DOHH2 (cell line): ENCODE measurements around the gene HTT-AS.

ENCODE experiments used
- H3F3A ChIP-seq: fragments of 200-600 bp; sonication (generic), shearing (Covaris generic); 2 replicates; pipeline ENCODE4 v1.6.0; 2016; ENCODE audit warnings: antibody characterized with exemption, mild to moderate bottlenecking; ENCODE audit not compliant: control insufficient read depth, insufficient read depth
- H3K27ac ChIP-seq: fragments of 200-600 bp; sonication (generic); 2 replicates; pipeline ENCODE4 v1.5.1; 2014; ENCODE audit warnings: low read depth, mild to moderate bottlenecking, low read length, moderate library complexity
- H3K27me3 ChIP-seq: fragments of 200-600 bp; sonication (generic); 2 replicates; pipeline ENCODE4 v1.6.1; 2014; ENCODE audit warnings: mild to moderate bottlenecking, low read length, mixed read lengths; ENCODE audit not compliant: control insufficient read depth
- H3K36me3 ChIP-seq: fragments of 200-600 bp; sonication (generic); 2 replicates; pipeline ENCODE4 v1.6.1; 2014; ENCODE audit warnings: mild to moderate bottlenecking, low read length, moderate library complexity, mixed read lengths; ENCODE audit not compliant: control insufficient read depth
- H3K4me1 ChIP-seq: fragments of 200-600 bp; sonication (generic); 2 replicates; pipeline ENCODE4 v1.6.1; 2014; ENCODE audit warnings: mild to moderate bottlenecking, low read length, mixed read lengths; ENCODE audit not compliant: control insufficient read depth
- H3K4me2 ChIP-seq: fragments of 200-600 bp; sonication (generic); 2 replicates; pipeline ENCODE4 v1.6.0; 2014; ENCODE audit warnings: mild to moderate bottlenecking, low read length, moderate library complexity
- H3K4me3 ChIP-seq: fragments of 200-600 bp; sonication (generic); 2 replicates; pipeline ENCODE4 v1.5.1; 2014; ENCODE audit warnings: mild to moderate bottlenecking, low read length, mixed read lengths
- H3K79me2 ChIP-seq: fragments of 200-600 bp; sonication (generic); 2 replicates; pipeline ENCODE4 v1.6.1; 2014; ENCODE audit warnings: mild to moderate bottlenecking, low read length, mixed read lengths; ENCODE audit not compliant: control insufficient read depth
- H3K9me2 ChIP-seq: fragments of 200-600 bp; sonication (generic); replicated peaks from 2 replicates; pipeline ENCODE4 v1.6.1; 2014; ENCODE audit warnings: mild to moderate bottlenecking, low read length, mixed read lengths; ENCODE audit not compliant: control insufficient read depth
- H3K9me3 ChIP-seq: fragments of 200-600 bp; sonication (generic); 2 replicates; pipeline ENCODE4 v1.6.1; 2014; ENCODE audit warnings: antibody characterized with exemption, low read length, mixed read lengths; ENCODE audit not compliant: control insufficient read depth, insufficient read depth
- H4K20me1 ChIP-seq: fragments of 200-600 bp; sonication (generic); 2 replicates; pipeline ENCODE4 v1.6.0; 2014; ENCODE audit warnings: low read depth, mild to moderate bottlenecking, antibody characterized with exemption, low read length, moderate library complexity; ENCODE audit not compliant: control insufficient read depth, insufficient read depth
- CTCF ChIP-seq: fragments of 200-600 bp; sonication (generic); IDR thresholded peaks from one replicate; pipeline ENCODE4 v1.5.1; 2014; ENCODE audit warnings: antibody characterized with exemption, mild to moderate bottlenecking, low read depth, low read length; ENCODE audit not compliant: poor library complexity, severe bottlenecking
- EZH2phosphoT487 ChIP-seq: fragments of 200-600 bp; sonication (generic); IDR thresholded peaks from 2 replicates; pipeline ENCODE4 v1.6.1; 2017; ENCODE audit warnings: borderline replicate concordance, mild to moderate bottlenecking, antibody characterized with exemption, low read length, moderate library complexity, mixed read lengths

HTT-AS gene

GRCh38 chr4:3077796-3078195, 3.5 kb upstream of the HTT-AS start:
- peak overlapping the region; percentile 87 for H3K27ac ChIP-seq
- peak overlapping the region; percentile 60 for H3K4me3 ChIP-seq
- no peaks in the 10 kb centered on the region for H3K27me3 ChIP-seq
- H3K9me3 ChIP-seq = no peaks in the 10 kb centered on the region
- no peaks in the 10 kb centered on the region for H3K9me2 ChIP-seq
- H3K36me3 ChIP-seq = peaks cover 25% of the 10 kb centered on the region
- peaks cover 25% of the 10 kb centered on the region for H3F3A ChIP-seq
- no peak for TF ChIP-seq CTCF
- peaks cover 12% of the 10 kb centered on the region for H4K20me1 ChIP-seq
- H3K4me1 ChIP-seq = peaks cover 67% of the 10 kb centered on the region
- peaks cover 80% of the 10 kb centered on the region for H3K79me2 ChIP-seq
- peak overlapping the region; percentile 84 for H3K4me2 ChIP-seq

GRCh38 chr4:3075652-3075981, 1.3 kb upstream of the HTT-AS start:
- peaks cover 25% of the 10 kb centered on the region for H3F3A ChIP-seq
- peak overlapping the region; percentile 87 for H3K27ac ChIP-seq
- no peaks in the 10 kb centered on the region for H3K9me2 ChIP-seq
- H3K4me3 ChIP-seq = peak overlapping the region; percentile 86
- H3K36me3 ChIP-seq = peaks cover 13% of the 10 kb centered on the region
- H3K9me3 ChIP-seq = no peaks in the 10 kb centered on the region
- peak overlapping the region; percentile 84 for H3K4me2 ChIP-seq
- H4K20me1 ChIP-seq = peaks cover 4% of the 10 kb centered on the region; the same call in 1 of the 2 replicates
- peaks cover 59% of the 10 kb centered on the region for H3K79me2 ChIP-seq
- TF ChIP-seq EZH2phosphoT487 (no peak), CTCF (no peak)
- H3K4me1 ChIP-seq = peaks cover 50% of the 10 kb centered on the region
- H3K27me3 ChIP-seq = no peaks in the 10 kb centered on the region

- peaks cover 44% of the 10 kb centered on the region for H3K4me1 ChIP-seq
Measured at GRCh38 chr4:3074846-3075651, 711 bp upstream of the HTT-AS start.

More at GRCh38 chr4:3074846-3075651, 711 bp upstream of the HTT-AS start:
- Histone ChIP-seq H3K9me3 (no peaks in the 10 kb centered on the region), H4K20me1 (peaks cover 4% of the 10 kb centered on the region; the same call in 1 of the 2 replicates), H3K27ac (peak overlapping the region; percentile 87), H3K36me3 (peaks cover 13% of the 10 kb centered on the region), H3K27me3 (no peaks in the 10 kb centered on the region), H3K4me3 (peak overlapping the region; percentile 86), H3K9me2 (no peaks in the 10 kb centered on the region), H3K79me2 (peaks cover 53% of the 10 kb centered on the region), H3F3A (peaks cover 25% of the 10 kb centered on the region), H3K4me2 (peak overlapping the region; percentile 84)
- TF ChIP-seq CTCF = no peak
- TF ChIP-seq EZH2phosphoT487 = no peak
